ENCODE measurements around the gene CATSPER3. TPM values are rescaled to one million over a fixed set of nuclear protein-coding genes. Genes with fewer than 3 reads are reported as not detected.

Gene CATSPER3
- polyA plus RNA-seq, 1 donor from 2014 or later, result 0.17 TPM

- TF ChIP-seq SMC3 (conservative IDR thresholded peaks at IDR 0.05; ENCODE audit: poor library complexity), result no peak
- TF ChIP-seq RAD21 (conservative IDR thresholded peaks at IDR 0.05), result no peak
These were observed 86.3 kb downstream of the CATSPER3 start (continued) for GRCh38 chr5:135053989-135054388.

GRCh38 chr5:135054546-135054945 is 86.8 kb downstream of the CATSPER3 start:
- Histone ChIP-seq H3K4me2 (ENCODE audit: low read length) (no peak overlapping the region), H3K36me3 (ENCODE audit: insufficient read depth, low read length) (no peaks in the 10 kb centered on the region), H3K27ac (ENCODE audit: low read length) (no peak overlapping the region), H4K20me1 (ENCODE audit: insufficient read depth) (no peaks in the 10 kb centered on the region), H3K4me3 (ENCODE audit: low read length) (no peak overlapping the region), H2AFZ (ENCODE audit: low read depth, low read length) (no peak overlapping the region), H3K9ac (ENCODE audit: low read length) (no peak overlapping the region), H3K9me2 (ENCODE audit: insufficient read depth, low read length) (no peaks in the 10 kb centered on the region), H3K9me3 (ENCODE audit: low read length) (peaks cover 7% of the 10 kb centered on the region), H3K27me3 (ENCODE audit: insufficient read depth, low read depth, low read length) (peaks cover 29% of the 10 kb centered on the region), H3F3A (ENCODE audit: insufficient read depth, low read length, poor library complexity, severe bottlenecking) (no peaks in the 10 kb centered on the region), H3K79me2 (replicated peaks; ENCODE audit: insufficient read depth, low read length) (no peaks in the 10 kb centered on the region)
- no peak for TF ChIP-seq MXI1 (conservative IDR thresholded peaks at IDR 0.05; ENCODE audit: poor library complexity, severe bottlenecking)

- Histone ChIP-seq H3K27ac (ENCODE audit: low read length) (no peak overlapping the region), H3K4me3 (ENCODE audit: low read length) (no peak overlapping the region), H3K36me3 (ENCODE audit: insufficient read depth, low read length) (no peaks in the 10 kb centered on the region), H3F3A (ENCODE audit: insufficient read depth, low read length, poor library complexity, severe bottlenecking) (no peaks in the 10 kb centered on the region), H3K9me3 (ENCODE audit: low read length) (peaks cover 7% of the 10 kb centered on the region), H4K20me1 (ENCODE audit: insufficient read depth) (no peaks in the 10 kb centered on the region), H3K4me2 (ENCODE audit: low read length) (no peak overlapping the region), H3K79me2 (replicated peaks; ENCODE audit: insufficient read depth, low read length) (no peaks in the 10 kb centered on the region), H3K9me2 (ENCODE audit: insufficient read depth, low read length) (no peaks in the 10 kb centered on the region), H2AFZ (ENCODE audit: low read depth, low read length) (no peak overlapping the region), H3K9ac (ENCODE audit: low read length) (no peak overlapping the region), H3K27me3 (ENCODE audit: insufficient read depth, low read depth, low read length) (peaks cover 21% of the 10 kb centered on the region)
- no peak for TF ChIP-seq TAF1 (IDR thresholded peaks at IDR 0.05; ENCODE audit: low read depth)
These were observed 87.7 kb downstream of the CATSPER3 start for GRCh38 chr5:135055396-135055795.

GRCh38 chr5:135056316-135057030 is 88.8 kb downstream of the CATSPER3 start:
- H2AFZ ChIP-seq (ENCODE audit: low read depth, low read length), result no peak overlapping the region
- H3K9me3 ChIP-seq (ENCODE audit: low read length), result peaks cover 3% of the 10 kb centered on the region
- TF ChIP-seq EZH2 (IDR thresholded peaks at IDR 0.05; ENCODE audit: borderline replicate concordance, insufficient read depth, low read length, poor library complexity, severe bottlenecking), result no peak
- no peak for TF ChIP-seq MXI1 (conservative IDR thresholded peaks at IDR 0.05; ENCODE audit: poor library complexity, severe bottlenecking)
- no peak for TF ChIP-seq CTCF (IDR thresholded peaks at IDR 0.05; ENCODE audit: poor library complexity, severe bottlenecking)
- no peak for TF ChIP-seq SMC3 (conservative IDR thresholded peaks at IDR 0.05; ENCODE audit: poor library complexity)
- no peak for TF ChIP-seq TAF1 (IDR thresholded peaks at IDR 0.05; ENCODE audit: low read depth)
- no peak for TF ChIP-seq RAD21 (conservative IDR thresholded peaks at IDR 0.05)
- TF ChIP-seq REST (IDR thresholded peaks at IDR 0.05; ENCODE audit: borderline replicate concordance), result no peak
- TF ChIP-seq POLR2AphosphoS5 (IDR thresholded peaks at IDR 0.05), result no peak
- TF ChIP-seq EP300 (conservative IDR thresholded peaks at IDR 0.05; ENCODE audit: poor library complexity, severe bottlenecking), result no peak
- H3K4me3 ChIP-seq (ENCODE audit: low read length), result no peak overlapping the region
- no peaks in the 10 kb centered on the region for H3F3A ChIP-seq (ENCODE audit: insufficient read depth, low read length, poor library complexity, severe bottlenecking)
- no peaks in the 10 kb centered on the region for H3K79me2 ChIP-seq (replicated peaks; ENCODE audit: insufficient read depth, low read length)
- H4K20me1 ChIP-seq (ENCODE audit: insufficient read depth), result no peaks in the 10 kb centered on the region
- no peak overlapping the region for H3K4me2 ChIP-seq (ENCODE audit: low read length)
- H3K27ac ChIP-seq (ENCODE audit: low read length), result no peak overlapping the region
- H3K9me2 ChIP-seq (ENCODE audit: insufficient read depth, low read length), result no peaks in the 10 kb centered on the region
- H3K9ac ChIP-seq (ENCODE audit: low read length), result no peak overlapping the region
- no peaks in the 10 kb centered on the region for H3K36me3 ChIP-seq (ENCODE audit: insufficient read depth, low read length)
- peaks cover 10% of the 10 kb centered on the region for H3K27me3 ChIP-seq (ENCODE audit: insufficient read depth, low read depth, low read length)

Data from neural cell (in vitro differentiated cells).